ENCODE data around the gene LARP4.
"Not testable (repeated sequence)": the region's sequence is repeated elsewhere in the genome, so short reads cannot be mapped to it uniquely, and the experiment has no call there.

DNA sequence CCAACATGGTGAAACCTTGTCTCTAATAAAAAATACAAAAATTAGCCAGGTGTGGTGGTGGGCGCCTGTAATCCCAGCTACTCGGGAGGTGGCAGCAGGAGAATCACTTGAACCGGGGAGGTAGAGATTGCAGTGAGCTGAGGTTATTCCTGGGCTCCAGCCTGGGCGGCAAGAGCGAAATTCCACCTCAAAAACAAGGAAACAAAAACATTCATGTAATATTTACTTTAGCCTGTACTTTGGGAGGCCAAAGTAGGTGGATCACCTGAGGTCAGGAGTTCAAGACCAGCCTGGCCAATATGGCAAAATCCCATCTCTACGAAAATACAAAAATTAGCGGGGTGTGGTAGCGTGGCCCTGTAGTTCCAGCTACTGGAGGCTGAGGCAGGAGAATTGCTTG is 31.0 kb downstream of the LARP4 start:
- TF ChIP-seq, protein P1, sequence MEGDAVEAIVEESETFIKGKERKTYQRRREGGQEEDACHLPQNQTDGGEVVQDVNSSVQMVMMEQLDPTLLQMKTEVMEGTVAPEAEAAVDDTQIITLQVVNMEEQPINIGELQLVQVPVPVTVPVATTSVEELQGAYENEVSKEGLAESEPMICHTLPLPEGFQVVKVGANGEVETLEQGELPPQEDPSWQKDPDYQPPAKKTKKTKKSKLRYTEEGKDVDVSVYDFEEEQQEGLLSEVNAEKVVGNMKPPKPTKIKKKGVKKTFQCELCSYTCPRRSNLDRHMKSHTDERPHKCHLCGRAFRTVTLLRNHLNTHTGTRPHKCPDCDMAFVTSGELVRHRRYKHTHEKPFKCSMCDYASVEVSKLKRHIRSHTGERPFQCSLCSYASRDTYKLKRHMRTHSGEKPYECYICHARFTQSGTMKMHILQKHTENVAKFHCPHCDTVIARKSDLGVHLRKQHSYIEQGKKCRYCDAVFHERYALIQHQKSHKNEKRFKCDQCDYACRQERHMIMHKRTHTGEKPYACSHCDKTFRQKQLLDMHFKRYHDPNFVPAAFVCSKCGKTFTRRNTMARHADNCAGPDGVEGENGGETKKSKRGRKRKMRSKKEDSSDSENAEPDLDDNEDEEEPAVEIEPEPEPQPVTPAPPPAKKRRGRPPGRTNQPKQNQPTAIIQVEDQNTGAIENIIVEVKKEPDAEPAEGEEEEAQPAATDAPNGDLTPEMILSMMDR (conservative IDR thresholded peaks at IDR 0.05; ENCODE audit: low read depth, low read length), result not testable (repeated sequence)
- not testable (repeated sequence) for TF ChIP-seq EZH2 (IDR thresholded peaks at IDR 0.05; ENCODE audit: low read length, unreplicated experiment); EZH2phosphoT487 (IDR thresholded peaks at IDR 0.05; ENCODE audit: borderline replicate concordance, low read length)

Data from PC-3 (cell line).